ENCODE data around the gene TMEM255B.

The TMEM255B gene

GRCh38 chr13:113726961-113727411, 32.0 kb upstream of the TMEM255B start:
- TF ChIP-seq CTCF (IDR thresholded peaks at IDR 0.05; ENCODE audit: borderline replicate concordance, insufficient read depth, low read depth, low read length), result no peak
- no peak overlapping the region for H3K4me3 ChIP-seq (ENCODE audit: low read depth, low read length)

- no peak for TF ChIP-seq CTCF (IDR thresholded peaks at IDR 0.05; ENCODE audit: borderline replicate concordance, insufficient read depth, low read depth, low read length)
- no peak overlapping the region for H3K4me3 ChIP-seq (ENCODE audit: low read depth, low read length)
Measured at GRCh38 chr13:113728571-113729054, 30.4 kb upstream of the TMEM255B start.

GRCh38 chr13:113729187-113730019, 29.6 kb upstream of the TMEM255B start:
- H3K4me3 ChIP-seq (ENCODE audit: low read depth, low read length), result no peak overlapping the region
- TF ChIP-seq CTCF (IDR thresholded peaks at IDR 0.05; ENCODE audit: borderline replicate concordance, insufficient read depth, low read depth, low read length), result no peak

- H3K4me3 ChIP-seq (ENCODE audit: low read depth, low read length), result no peak overlapping the region
- no peak for TF ChIP-seq CTCF (IDR thresholded peaks at IDR 0.05; ENCODE audit: borderline replicate concordance, insufficient read depth, low read depth, low read length)
Measured at GRCh38 chr13:113730258-113730691, 28.8 kb upstream of the TMEM255B start.

- TF ChIP-seq CTCF (IDR thresholded peaks at IDR 0.05; ENCODE audit: borderline replicate concordance, insufficient read depth, low read depth, low read length), result 0 out of 2 replicates have a peak, but pooled peaks have one; percentile 5
- no peak overlapping the region for H3K4me3 ChIP-seq (ENCODE audit: low read depth, low read length)
Measured at GRCh38 chr13:113730831-113731191, 28.2 kb upstream of the TMEM255B start.

- TF ChIP-seq CTCF (IDR thresholded peaks at IDR 0.05; ENCODE audit: borderline replicate concordance, insufficient read depth, low read depth, low read length), result no peak
- no peak overlapping the region for H3K4me3 ChIP-seq (ENCODE audit: low read depth, low read length)
Measured at GRCh38 chr13:113731192-113732175, 27.5 kb upstream of the TMEM255B start.
